GM19035 (cell line): Measurements from ENCODE around the gene SMAD9.

ENCODE experiments used
- ATAC-seq: cut with Tn5 transposase; IDR thresholded peaks from one replicate; pipeline ENCODE4 v1.9.1; 2021; ENCODE audit not compliant: unreplicated experiment

Gene SMAD9

DNA sequence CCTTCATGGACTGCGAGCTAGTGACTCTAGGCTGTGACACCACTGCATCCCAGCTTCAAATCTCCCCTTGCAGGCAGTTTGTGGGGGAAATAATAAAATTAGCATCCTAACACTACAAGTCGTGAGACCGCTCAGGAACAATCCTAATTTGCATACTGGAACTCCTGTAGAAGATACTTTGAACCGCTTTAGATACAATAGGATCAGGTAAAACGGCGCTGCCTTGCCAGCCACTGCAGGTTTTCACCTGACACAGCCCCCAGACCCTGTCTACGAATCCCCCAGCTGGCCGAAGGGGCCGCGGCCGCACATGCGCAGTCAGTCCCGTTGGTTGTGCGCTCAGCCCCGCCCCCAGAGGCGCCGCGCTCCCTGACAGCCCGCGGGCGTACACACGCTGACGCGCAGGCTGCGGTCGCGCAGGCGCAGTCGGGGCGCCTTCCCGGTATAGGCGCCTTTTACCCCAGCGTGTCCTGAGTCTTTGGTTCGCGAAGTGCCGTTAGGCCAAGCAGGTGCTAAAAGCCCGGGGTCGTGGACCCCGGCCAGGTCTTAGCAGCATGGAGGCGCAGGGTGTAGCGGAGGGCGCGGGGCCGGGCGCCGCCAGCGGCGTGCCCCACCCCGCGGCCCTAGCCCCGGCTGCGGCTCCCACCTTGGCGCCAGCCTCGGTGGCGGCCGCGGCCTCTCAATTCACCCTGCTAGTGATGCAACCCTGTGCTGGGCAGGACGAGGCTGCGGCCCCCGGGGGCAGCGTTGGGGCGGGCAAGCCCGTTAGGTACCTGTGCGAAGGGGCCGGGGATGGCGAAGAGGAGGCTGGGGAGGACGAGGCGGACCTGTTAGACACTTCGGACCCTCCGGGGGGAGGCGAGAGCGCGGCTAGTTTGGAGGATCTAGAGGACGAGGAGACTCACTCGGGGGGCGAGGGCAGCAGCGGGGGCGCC is 101.0 kb downstream of the SMAD9 start, which contains the start of gene RFXAP:
Gene RFXAP (plus strand): TSS at position 419 of the 935 bp plus-strand sequence. CDS start 136 bp downstream, at position 555.
- ATAC-seq = peak; percentile 85

DNA sequence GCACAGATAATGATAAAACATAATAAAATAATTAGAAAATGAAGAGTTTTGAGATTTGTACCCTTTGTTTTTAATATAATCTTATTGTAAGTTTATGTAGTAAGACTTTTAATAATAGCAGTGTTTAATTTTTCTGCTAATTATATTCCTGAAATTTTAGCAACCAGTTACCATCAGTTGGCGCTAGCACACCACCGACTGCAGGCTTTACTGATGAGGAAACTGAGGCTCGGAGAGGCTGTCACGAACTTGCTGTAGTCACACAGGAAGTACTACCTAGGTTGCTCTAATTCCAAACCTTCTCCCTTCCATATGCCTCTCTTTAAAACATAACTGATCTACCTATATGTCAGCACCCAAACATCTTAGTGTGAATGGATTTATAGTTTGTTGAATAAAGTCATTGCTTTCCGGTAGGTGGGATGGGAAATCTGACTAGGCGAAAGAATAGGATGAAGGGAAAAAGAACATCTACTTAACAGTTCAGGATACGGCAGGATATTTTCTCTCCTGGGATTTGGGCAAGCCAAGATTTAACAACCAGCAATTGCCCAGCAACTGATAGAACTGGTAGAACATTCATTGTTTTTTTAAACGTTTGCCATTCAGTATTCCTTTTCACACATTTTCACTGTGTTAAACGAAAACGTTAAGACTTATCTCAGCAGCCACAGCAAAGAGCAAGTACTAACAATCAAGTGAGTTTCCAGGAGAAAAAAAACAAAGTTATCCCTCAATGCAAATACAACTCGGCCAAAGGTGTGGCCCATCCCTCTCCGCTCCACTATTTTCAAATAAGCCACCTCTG is 101.8 kb downstream of the SMAD9 start:
- peak; percentile 2 for ATAC-seq

DNA sequence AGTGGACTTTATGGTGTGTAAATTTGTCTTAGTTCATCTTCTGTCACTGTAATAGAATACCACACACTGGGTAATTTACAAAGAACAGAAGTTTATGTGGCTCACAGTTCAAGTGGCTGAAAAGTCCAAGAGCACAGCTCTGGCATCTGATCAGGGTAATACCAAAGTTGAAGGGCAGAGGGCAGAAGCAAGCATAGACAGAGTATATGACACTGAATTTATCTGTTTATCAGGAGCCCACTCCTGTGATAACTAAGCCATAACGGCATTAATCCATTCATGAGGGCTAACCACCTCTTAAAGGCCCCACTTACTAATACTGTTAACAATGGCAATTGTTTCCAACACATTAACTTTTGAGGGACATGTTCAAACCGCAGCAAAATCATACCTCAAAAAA is 105.0 kb downstream of the SMAD9 start:
- no peak for ATAC-seq

DNA sequence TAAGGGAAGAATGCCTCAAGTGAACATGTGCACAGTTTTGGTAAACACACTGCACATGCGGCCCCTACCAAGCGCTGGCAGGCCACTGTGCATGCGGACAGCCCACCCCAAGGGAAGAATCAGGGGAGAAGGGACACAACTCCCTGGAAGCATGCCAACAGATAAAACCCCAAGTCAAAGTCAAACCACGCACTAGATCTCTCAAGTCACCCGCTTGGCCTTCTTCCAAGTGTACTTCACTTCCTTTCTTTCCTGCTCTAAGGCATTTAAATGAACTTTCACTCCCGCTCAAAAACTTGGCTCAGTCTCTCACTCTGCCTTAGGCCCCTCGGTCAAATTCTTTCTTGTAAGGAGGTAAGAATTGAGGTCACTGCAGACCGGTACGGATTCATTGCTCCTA is 105.6 kb downstream of the SMAD9 start:
- ATAC-seq = no peak

GRCh38 chr13:36813225-36813624 is 106.8 kb downstream of the SMAD9 start:
- ATAC-seq = no peak

DNA sequence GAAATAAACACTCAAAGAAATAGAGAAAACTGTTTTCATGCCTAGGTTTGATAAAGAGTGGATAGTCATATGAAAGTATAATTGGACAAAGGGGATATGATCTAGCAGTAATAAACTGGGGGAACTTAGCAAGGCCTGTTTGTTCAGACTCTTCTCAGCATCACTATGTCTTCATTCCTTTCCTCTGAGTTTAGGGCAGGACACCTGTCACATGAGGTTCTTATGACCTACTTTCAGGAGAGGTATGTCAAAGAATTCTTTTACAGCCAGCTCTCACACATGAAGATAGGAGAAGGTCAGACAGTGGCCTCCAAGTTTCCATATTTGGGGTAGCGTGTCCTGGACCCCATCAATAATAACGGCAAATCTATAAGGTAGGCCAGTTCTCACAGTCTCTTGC is 112.4 kb downstream of the SMAD9 start:
- ATAC-seq = no peak

GRCh38 chr13:36806102-36806501 is 113.9 kb downstream of the SMAD9 start:
- no peak for ATAC-seq

DNA sequence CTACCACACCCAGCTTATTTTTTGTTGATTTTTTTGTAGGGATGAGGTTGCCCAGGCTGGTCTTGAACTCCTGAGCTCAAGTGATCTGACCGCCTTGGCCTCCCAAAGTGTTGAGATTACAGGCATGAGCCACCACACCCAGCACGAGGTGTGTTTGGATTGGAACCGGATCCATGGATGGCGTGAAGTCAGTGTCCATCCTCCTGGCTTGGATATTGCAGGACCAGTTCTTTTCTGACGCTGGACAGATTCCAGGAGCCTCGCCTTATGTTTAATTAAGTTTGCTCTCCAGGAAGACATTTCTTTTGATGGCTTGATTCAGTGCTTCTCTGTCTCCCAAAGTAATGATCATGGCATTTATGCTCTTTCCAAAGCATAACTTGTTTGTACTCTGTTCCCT is 115.5 kb downstream of the SMAD9 start:
- ATAC-seq = no peak

GRCh38 chr13:36801035-36801434 is 119.0 kb downstream of the SMAD9 start:
- ATAC-seq = no peak

GRCh38 chr13:36796052-36796451 is 124.0 kb downstream of the SMAD9 start:
- no peak for ATAC-seq

DNA sequence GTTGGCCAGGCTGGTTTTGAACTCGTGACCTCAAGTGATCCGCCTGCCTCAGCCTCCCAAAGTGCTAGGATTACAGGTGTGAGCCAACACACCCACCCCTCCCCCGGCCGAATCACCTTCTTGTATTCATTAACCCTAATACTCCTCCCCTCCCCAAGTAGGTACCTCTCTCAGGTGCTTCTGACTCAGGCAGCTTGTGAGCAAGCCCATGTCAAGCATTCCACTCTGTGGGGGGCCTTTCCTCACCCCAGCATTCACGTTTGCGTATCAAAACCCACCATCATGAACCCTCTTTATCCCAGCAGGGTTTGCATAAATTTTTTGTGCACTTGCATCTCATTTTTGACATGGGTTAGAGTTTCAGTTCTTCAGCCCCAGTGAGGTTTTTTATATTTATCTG is 124.6 kb downstream of the SMAD9 start:
- ATAC-seq = no peak
